Osteocyte (in vitro differentiated cells): ENCODE measurements around the gene PIBF1. TPM values are rescaled to one million over a fixed set of nuclear protein-coding genes. Genes with fewer than 3 reads are reported as not detected.

Experiments
- DNase-seq: peaks from one replicate; pipeline ENCODE4 v3.0.0; 2021; ENCODE audit warnings: mixed read lengths; ENCODE audit not compliant: unreplicated experiment; ENCODE audit errors: extremely low spot score
- H3K27ac Mint-ChIP-seq: one replicate; pipeline ENCODE4 v1.8.0; 2021; ENCODE audit warnings: mild to moderate bottlenecking, mixed read lengths; ENCODE audit not compliant: unreplicated experiment
- H3K27me3 Mint-ChIP-seq: one replicate; pipeline ENCODE4 v1.8.0; 2021; ENCODE audit warnings: mixed read lengths; ENCODE audit not compliant: unreplicated experiment
- H3K36me3 Mint-ChIP-seq: one replicate; pipeline ENCODE4 v1.8.0; 2021; ENCODE audit warnings: mixed read lengths; ENCODE audit not compliant: unreplicated experiment
- H3K4me1 Mint-ChIP-seq: one replicate; pipeline ENCODE4 v1.8.0; 2021; ENCODE audit warnings: mixed read lengths; ENCODE audit not compliant: unreplicated experiment
- H3K4me3 Mint-ChIP-seq: one replicate; pipeline ENCODE4 v1.8.0; 2021; ENCODE audit warnings: mild to moderate bottlenecking, moderate library complexity, mixed read lengths; ENCODE audit not compliant: unreplicated experiment
- H3K9me3 Mint-ChIP-seq: one replicate; pipeline ENCODE4 v1.8.0; 2021; ENCODE audit warnings: mixed read lengths; ENCODE audit not compliant: unreplicated experiment
- total RNA-seq: library from RNA; stranded (reverse); gene quantifications from 2 replicates; pipeline ENCODE4 v1.2.1, GENCODE V29; 2021
- TF ChIP-seq, protein P1 (sequence below): fragments of 200-600 bp; sonication (generic); IDR thresholded peaks from 2 replicates; pipeline ENCODE4 v1.5.0; 2021; ENCODE audit warnings: antibody characterized with exemption, mild to moderate bottlenecking, moderate library complexity

PIBF1 gene
- total RNA-seq, 1 donor from 2014 or later, result 22.6 TPM

DNA sequence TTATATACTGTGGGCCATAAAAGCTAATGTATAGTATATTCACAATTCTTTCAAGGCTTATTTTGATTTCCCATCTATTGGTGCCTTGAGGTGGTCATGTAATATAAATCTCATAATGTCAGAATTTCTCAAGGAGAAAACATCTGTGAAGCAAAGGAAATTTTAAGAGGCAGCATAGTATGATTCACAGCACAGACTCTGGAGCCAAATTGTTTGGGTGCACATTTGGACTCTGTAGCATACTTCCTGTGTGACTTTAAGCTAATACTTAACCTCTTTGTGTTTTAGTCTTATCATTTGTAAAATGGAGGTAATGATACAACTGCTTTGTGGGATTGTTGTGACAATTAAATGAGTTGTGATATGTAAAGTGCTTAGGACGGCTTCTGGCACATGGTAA is 67.6 kb downstream of the PIBF1 start:
- DNase-seq, result no peak
- H3K27me3 Mint-ChIP-seq, result no peaks in the 10 kb centered on the region
- no peak overlapping the region for H3K4me3 Mint-ChIP-seq
- no peaks in the 10 kb centered on the region for H3K4me1 Mint-ChIP-seq
- peaks cover 46% of the 10 kb centered on the region for H3K36me3 Mint-ChIP-seq
- no peak overlapping the region for H3K27ac Mint-ChIP-seq
- no peaks in the 10 kb centered on the region for H3K9me3 Mint-ChIP-seq
- TF ChIP-seq, protein P1, sequence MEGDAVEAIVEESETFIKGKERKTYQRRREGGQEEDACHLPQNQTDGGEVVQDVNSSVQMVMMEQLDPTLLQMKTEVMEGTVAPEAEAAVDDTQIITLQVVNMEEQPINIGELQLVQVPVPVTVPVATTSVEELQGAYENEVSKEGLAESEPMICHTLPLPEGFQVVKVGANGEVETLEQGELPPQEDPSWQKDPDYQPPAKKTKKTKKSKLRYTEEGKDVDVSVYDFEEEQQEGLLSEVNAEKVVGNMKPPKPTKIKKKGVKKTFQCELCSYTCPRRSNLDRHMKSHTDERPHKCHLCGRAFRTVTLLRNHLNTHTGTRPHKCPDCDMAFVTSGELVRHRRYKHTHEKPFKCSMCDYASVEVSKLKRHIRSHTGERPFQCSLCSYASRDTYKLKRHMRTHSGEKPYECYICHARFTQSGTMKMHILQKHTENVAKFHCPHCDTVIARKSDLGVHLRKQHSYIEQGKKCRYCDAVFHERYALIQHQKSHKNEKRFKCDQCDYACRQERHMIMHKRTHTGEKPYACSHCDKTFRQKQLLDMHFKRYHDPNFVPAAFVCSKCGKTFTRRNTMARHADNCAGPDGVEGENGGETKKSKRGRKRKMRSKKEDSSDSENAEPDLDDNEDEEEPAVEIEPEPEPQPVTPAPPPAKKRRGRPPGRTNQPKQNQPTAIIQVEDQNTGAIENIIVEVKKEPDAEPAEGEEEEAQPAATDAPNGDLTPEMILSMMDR, result no peak

DNA sequence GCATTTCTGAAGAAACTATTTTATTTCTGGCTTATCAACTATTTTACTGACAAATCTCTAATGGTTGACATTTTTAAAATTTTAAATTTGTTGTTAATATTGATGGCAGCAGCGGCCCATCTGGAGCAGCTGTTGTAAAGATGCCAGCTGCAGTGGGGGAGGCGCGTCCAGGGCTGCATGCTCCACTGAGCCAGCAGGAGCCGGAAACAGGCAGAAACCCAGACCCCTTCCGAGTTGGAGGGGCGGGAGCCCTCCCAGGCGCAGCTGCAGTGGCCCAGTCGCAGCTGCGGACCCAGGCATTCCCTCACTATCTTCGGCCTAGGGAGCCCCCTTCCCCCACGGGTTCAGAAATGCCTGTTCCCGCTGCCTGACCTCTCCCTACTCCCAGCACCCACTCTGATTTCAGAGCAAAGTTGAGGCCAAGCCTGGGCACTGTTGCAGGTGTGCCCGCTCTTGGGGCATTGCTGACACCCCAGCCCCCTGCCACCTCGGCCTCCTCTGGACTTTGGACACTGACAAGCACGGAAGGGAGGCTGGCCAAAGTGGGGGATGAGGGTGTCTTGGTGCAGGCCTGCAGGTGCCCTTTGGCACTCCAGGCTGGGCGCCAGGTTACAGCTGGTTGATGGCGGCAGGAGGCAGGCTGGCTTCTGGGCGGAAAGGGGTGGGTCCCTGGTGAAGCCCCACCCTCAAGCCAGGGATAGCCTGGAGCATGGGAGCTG is 69.2 kb downstream of the PIBF1 start:
- Mint-ChIP-seq H3K9me3 (no peaks in the 10 kb centered on the region), H3K36me3 (peaks cover 35% of the 10 kb centered on the region), H3K4me3 (no peak overlapping the region), H3K4me1 (no peaks in the 10 kb centered on the region), H3K27ac (no peak overlapping the region), H3K27me3 (no peaks in the 10 kb centered on the region)
- TF ChIP-seq, protein P1, result no peak
- no peak for DNase-seq

DNA sequence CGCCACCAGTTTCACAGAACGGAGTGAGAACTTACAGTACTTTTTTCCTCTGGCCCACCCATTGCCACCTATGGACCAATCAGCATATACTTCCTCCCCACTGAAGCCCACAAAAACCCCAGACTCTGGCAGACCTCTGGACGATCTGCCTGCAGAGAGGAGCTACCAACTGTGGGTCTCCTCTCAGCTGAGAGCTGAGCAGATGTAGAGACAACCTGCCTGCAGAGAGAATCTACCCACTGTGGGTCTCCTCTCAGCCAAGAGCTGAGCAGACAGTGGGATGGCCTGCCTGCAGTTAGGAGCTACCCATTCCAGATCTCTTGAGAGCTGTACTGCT is 69.7 kb downstream of the PIBF1 start:
- H3K27me3 Mint-ChIP-seq, result no peaks in the 10 kb centered on the region
- no peaks in the 10 kb centered on the region for H3K4me1 Mint-ChIP-seq
- peaks cover 33% of the 10 kb centered on the region for H3K36me3 Mint-ChIP-seq
- DNase-seq, result no peak
- H3K9me3 Mint-ChIP-seq, result no peaks in the 10 kb centered on the region
- H3K27ac Mint-ChIP-seq, result no peak overlapping the region
- H3K4me3 Mint-ChIP-seq, result no peak overlapping the region
- TF ChIP-seq, protein P1, result no peak

GRCh38 chr13:72852207-72852606 is 70.3 kb downstream of the PIBF1 start:
- no peak for DNase-seq
- Mint-ChIP-seq H3K36me3 (peaks cover 33% of the 10 kb centered on the region), H3K27ac (no peak overlapping the region), H3K9me3 (no peaks in the 10 kb centered on the region), H3K27me3 (no peaks in the 10 kb centered on the region), H3K4me3 (no peak overlapping the region), H3K4me1 (no peaks in the 10 kb centered on the region)
- TF ChIP-seq, protein P1, result no peak

DNA sequence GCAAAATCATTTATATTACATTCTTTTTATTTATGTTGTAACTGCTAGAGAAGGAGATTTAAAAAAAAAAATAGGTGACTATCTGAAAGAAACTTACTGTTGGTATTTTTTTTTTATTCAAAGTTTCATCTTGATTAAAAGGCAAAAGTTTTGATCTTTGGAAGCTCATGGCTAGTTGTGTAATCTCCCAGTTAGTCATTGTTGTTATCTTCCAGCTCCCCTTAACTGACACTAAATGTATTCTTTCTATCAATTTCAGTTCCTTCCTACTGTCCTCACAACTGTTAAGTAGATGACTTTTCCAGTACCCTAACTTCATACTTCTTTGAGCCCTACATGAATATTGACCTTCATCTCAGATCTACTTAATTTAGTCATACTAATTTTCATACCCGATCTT is 71.1 kb downstream of the PIBF1 start:
- Mint-ChIP-seq H3K27ac (no peak overlapping the region), H3K4me3 (no peak overlapping the region), H3K9me3 (no peaks in the 10 kb centered on the region), H3K36me3 (peaks cover 26% of the 10 kb centered on the region), H3K4me1 (no peaks in the 10 kb centered on the region), H3K27me3 (no peaks in the 10 kb centered on the region)
- TF ChIP-seq, protein P1, result no peak
- DNase-seq, result no peak
